DOHH2 (cell line): ENCODE measurements around the gene GSTT2.
"Not testable (repeated sequence)": the region's sequence is repeated elsewhere in the genome, so short reads cannot be mapped to it uniquely, and the experiment has no call there.

Experiments
- H3F3A ChIP-seq: fragments of 200-600 bp; sonication (generic), shearing (Covaris generic); 2 replicates; pipeline ENCODE4 v1.6.0; 2016; ENCODE audit warnings: antibody characterized with exemption, mild to moderate bottlenecking; ENCODE audit not compliant: control insufficient read depth, insufficient read depth
- H3K27ac ChIP-seq: fragments of 200-600 bp; sonication (generic); 2 replicates; pipeline ENCODE4 v1.5.1; 2014; ENCODE audit warnings: low read depth, mild to moderate bottlenecking, low read length, moderate library complexity
- H3K27me3 ChIP-seq: fragments of 200-600 bp; sonication (generic); 2 replicates; pipeline ENCODE4 v1.6.1; 2014; ENCODE audit warnings: mild to moderate bottlenecking, low read length, mixed read lengths; ENCODE audit not compliant: control insufficient read depth
- H3K36me3 ChIP-seq: fragments of 200-600 bp; sonication (generic); 2 replicates; pipeline ENCODE4 v1.6.1; 2014; ENCODE audit warnings: mild to moderate bottlenecking, low read length, moderate library complexity, mixed read lengths; ENCODE audit not compliant: control insufficient read depth
- H3K4me1 ChIP-seq: fragments of 200-600 bp; sonication (generic); 2 replicates; pipeline ENCODE4 v1.6.1; 2014; ENCODE audit warnings: mild to moderate bottlenecking, low read length, mixed read lengths; ENCODE audit not compliant: control insufficient read depth
- H3K4me2 ChIP-seq: fragments of 200-600 bp; sonication (generic); 2 replicates; pipeline ENCODE4 v1.6.0; 2014; ENCODE audit warnings: mild to moderate bottlenecking, low read length, moderate library complexity
- H3K4me3 ChIP-seq: fragments of 200-600 bp; sonication (generic); 2 replicates; pipeline ENCODE4 v1.5.1; 2014; ENCODE audit warnings: mild to moderate bottlenecking, low read length, mixed read lengths
- H3K79me2 ChIP-seq: fragments of 200-600 bp; sonication (generic); 2 replicates; pipeline ENCODE4 v1.6.1; 2014; ENCODE audit warnings: mild to moderate bottlenecking, low read length, mixed read lengths; ENCODE audit not compliant: control insufficient read depth
- H3K9me2 ChIP-seq: fragments of 200-600 bp; sonication (generic); replicated peaks from 2 replicates; pipeline ENCODE4 v1.6.1; 2014; ENCODE audit warnings: mild to moderate bottlenecking, low read length, mixed read lengths; ENCODE audit not compliant: control insufficient read depth
- H3K9me3 ChIP-seq: fragments of 200-600 bp; sonication (generic); 2 replicates; pipeline ENCODE4 v1.6.1; 2014; ENCODE audit warnings: antibody characterized with exemption, low read length, mixed read lengths; ENCODE audit not compliant: control insufficient read depth, insufficient read depth
- H4K20me1 ChIP-seq: fragments of 200-600 bp; sonication (generic); 2 replicates; pipeline ENCODE4 v1.6.0; 2014; ENCODE audit warnings: low read depth, mild to moderate bottlenecking, antibody characterized with exemption, low read length, moderate library complexity; ENCODE audit not compliant: control insufficient read depth, insufficient read depth

Gene GSTT2

DNA sequence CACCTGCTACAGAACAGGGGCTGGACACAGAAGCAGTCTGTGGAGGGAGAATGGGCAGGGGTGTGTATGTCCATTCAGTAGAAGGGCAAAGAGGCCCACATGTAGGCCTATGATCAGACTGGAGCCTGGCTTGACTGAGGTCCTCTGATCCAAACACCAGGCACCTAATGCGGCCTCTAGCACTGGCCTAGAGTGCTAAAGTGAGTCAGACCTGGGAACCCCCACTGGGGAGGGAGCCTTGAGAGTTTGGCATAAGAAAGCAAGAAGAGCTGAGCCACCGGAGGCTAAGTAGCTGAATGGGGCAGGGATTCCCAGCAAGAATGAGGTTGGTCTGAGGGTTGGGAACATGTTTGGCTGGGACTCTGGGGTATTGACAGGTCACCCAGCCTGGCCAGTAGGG is 28.6 kb upstream of the GSTT2 start:
- H3F3A ChIP-seq, H4K20me1 ChIP-seq, H3K4me1 ChIP-seq, H3K27ac ChIP-seq, H3K9me3 ChIP-seq, H3K79me2 ChIP-seq, H3K9me2 ChIP-seq, H3K4me2 ChIP-seq, H3K36me3 ChIP-seq, H3K4me3 ChIP-seq, H3K27me3 ChIP-seq: not testable (repeated sequence)

DNA sequence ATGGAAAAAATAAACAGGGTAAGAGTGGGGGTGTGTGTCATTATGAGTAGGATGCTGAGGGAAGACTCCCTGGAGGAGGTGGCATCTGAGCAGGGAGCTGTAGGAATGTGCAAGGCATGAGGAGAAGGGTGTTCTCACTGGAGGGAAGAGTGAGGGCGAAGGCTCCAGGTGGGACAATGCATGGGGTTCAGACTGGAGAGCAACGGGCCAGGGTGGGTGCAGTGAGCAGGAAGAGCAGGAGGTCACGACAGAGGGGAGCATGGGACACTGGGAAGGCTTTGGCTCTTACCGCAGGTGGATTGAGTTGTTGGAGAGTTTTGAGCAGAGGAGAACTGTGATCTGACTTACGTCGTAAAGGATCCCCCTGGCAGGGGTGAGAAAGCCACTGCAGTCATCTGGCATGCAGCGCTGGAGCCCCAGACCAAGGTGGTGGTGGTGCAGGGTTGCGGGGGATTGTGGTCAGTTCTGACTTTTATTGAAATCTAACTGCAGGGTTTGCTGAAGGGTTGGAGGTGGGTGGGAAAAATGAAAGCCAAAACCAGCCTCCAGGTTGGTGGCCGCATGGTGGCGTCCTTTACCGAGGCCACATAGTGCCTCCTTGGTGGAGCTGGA is 27.0 kb upstream of the GSTT2 start:
- not testable (repeated sequence) for H3K36me3 ChIP-seq, H3K4me1 ChIP-seq, H3K27me3 ChIP-seq, H3K9me2 ChIP-seq, H3K9me3 ChIP-seq, H3F3A ChIP-seq, H4K20me1 ChIP-seq, H3K4me2 ChIP-seq, H3K4me3 ChIP-seq, H3K27ac ChIP-seq, H3K79me2 ChIP-seq

DNA sequence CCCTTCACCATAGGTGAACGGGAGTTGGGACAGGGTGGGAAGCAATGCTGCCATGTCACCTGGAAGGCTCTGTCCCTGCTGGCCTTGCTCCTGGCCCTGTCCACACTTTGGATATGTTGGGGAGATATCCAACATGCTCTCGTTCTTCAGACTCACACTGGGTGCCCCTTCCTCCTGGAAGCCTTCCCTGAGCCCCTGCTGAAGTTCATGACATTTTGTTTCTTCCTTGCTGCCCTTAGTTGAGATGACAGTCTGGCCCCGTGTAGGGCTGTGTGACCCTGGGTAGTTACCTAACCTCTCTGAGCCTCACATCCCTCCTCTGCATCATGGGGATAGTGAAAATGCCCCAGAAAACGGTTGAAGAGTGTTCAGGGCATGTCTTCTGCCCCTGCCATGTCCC is 26.4 kb upstream of the GSTT2 start:
- not testable (repeated sequence) for H3F3A ChIP-seq, H3K79me2 ChIP-seq, H3K9me3 ChIP-seq, H3K27ac ChIP-seq, H3K4me3 ChIP-seq, H3K27me3 ChIP-seq, H3K36me3 ChIP-seq, H4K20me1 ChIP-seq, H3K4me1 ChIP-seq, H3K4me2 ChIP-seq, H3K9me2 ChIP-seq

DNA sequence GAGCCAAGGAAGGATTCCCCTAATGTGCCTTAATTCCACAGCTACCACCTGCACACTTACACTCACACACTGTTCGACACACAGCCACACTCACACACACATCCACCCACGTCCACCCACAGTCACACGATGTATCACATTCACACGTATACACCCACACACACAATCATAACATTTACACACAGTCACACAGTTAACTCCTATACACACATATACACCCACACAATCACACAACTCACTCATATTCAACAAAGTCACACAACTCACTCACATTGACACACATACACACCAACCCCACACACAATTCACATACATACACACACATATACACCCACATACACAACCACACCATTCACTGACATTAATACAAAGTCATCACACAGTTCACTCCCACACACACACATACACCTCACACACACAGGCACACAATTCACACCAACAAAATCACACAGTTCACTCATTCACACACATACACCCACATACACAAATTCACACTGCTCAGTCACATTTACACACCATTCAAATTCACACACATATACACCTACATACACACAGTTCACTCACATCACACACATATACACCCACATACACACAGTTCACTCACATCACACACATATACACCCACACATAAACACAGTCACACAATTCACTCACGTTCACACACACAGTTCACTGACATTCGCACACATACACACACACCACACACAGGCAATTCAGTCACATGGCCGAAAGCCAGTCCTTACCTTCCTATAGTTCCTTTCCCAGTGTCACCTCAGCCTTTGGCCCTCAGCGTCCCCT is 25.5 kb upstream of the GSTT2 start:
- not testable (repeated sequence) for H3K27ac ChIP-seq, H3K27me3 ChIP-seq, H3K4me1 ChIP-seq, H3K4me2 ChIP-seq, H3F3A ChIP-seq, H3K36me3 ChIP-seq, H3K4me3 ChIP-seq, H4K20me1 ChIP-seq, H3K9me3 ChIP-seq, H3K79me2 ChIP-seq, H3K9me2 ChIP-seq

GRCh38 chr22:23954991-23955305 is 25.0 kb upstream of the GSTT2 start:
- not testable (repeated sequence) for H3F3A ChIP-seq, H4K20me1 ChIP-seq, H3K4me3 ChIP-seq, H3K27ac ChIP-seq, H3K79me2 ChIP-seq, H3K9me2 ChIP-seq, H3K4me1 ChIP-seq, H3K36me3 ChIP-seq, H3K27me3 ChIP-seq, H3K4me2 ChIP-seq, H3K9me3 ChIP-seq

DNA sequence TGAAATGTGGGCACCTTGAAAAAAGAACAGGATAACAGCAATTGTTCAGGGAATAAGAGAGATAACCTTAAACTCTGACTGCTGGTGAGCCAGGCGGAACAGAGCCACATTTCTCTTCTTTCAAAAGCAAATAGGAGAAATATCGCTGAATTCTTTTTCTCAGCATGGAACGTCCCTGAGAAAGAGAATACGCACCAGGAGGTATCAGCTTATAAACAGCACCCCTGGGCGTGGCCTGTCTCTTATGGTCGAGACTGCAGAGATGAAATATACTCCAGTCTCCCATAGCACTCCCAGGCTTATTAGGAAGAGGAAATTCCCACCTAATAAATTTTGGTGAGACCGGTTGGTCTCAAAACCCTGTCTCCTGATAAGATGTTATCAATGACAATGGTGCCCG is 24.0 kb upstream of the GSTT2 start:
- H3K79me2 ChIP-seq, H3K4me1 ChIP-seq, H3K4me2 ChIP-seq, H3K36me3 ChIP-seq, H3F3A ChIP-seq, H3K4me3 ChIP-seq, H3K27me3 ChIP-seq, H4K20me1 ChIP-seq, H3K9me2 ChIP-seq, H3K9me3 ChIP-seq, H3K27ac ChIP-seq: not testable (repeated sequence)
